HFFc6 (cell line): ENCODE results near the gene STK11. TPM values are rescaled to one million over a fixed set of nuclear protein-coding genes. Genes with fewer than 3 reads are reported as not detected.

Source experiments
- DNase-seq: peaks from one replicate; pipeline ENCODE4 v3.0.0-alpha.2; 2018
- H3K27ac Mint-ChIP-seq: 2 replicates; pipeline ENCODE4 v1.8.0; 2020; ENCODE audit warnings: mild to moderate bottlenecking, mixed read lengths
- H3K27me3 Mint-ChIP-seq: 2 replicates; pipeline ENCODE4 v1.8.0; 2021; ENCODE audit warnings: mild to moderate bottlenecking, moderate library complexity, mixed read lengths; ENCODE audit not compliant: insufficient read depth
- H3K36me3 Mint-ChIP-seq: 2 replicates; pipeline ENCODE4 v1.8.0; 2021; ENCODE audit warnings: low read depth, mixed read lengths
- H3K4me1 Mint-ChIP-seq: 2 replicates; pipeline ENCODE4 v1.8.0; 2020; ENCODE audit warnings: low read depth, mixed read lengths
- H3K4me3 Mint-ChIP-seq: 2 replicates; pipeline ENCODE4 v1.8.0; 2020; ENCODE audit warnings: mild to moderate bottlenecking, moderate library complexity, mixed read lengths
- H3K9me3 Mint-ChIP-seq: 2 replicates; pipeline ENCODE4 v1.8.0; 2020; ENCODE audit warnings: mild to moderate bottlenecking, mixed read lengths
- total RNA-seq, 6 experiments: library from RNA; stranded (reverse); fragmentation: NEBNext Ultra II Directional; extraction: Animal tissue kit (Norgen Biotek cat#: 25700); gene quantifications; 2 replicates in 1 of 6; 3 replicates in 5 of 6; pipeline ENCODE4 v1.2.3, GENCODE V29; 2021
- TF ChIP-seq, protein P1 (sequence below): fragments of 200-600 bp; sonication (generic); IDR thresholded peaks from 2 replicates; pipeline ENCODE4 v1.5.0; 2021; ENCODE audit warnings: antibody characterized with exemption, mild to moderate bottlenecking

Gene STK11
- total RNA-seq, 6 experiments from 2014 or later = 52.9 to 59.1 (median 56.7) TPM

DNA sequence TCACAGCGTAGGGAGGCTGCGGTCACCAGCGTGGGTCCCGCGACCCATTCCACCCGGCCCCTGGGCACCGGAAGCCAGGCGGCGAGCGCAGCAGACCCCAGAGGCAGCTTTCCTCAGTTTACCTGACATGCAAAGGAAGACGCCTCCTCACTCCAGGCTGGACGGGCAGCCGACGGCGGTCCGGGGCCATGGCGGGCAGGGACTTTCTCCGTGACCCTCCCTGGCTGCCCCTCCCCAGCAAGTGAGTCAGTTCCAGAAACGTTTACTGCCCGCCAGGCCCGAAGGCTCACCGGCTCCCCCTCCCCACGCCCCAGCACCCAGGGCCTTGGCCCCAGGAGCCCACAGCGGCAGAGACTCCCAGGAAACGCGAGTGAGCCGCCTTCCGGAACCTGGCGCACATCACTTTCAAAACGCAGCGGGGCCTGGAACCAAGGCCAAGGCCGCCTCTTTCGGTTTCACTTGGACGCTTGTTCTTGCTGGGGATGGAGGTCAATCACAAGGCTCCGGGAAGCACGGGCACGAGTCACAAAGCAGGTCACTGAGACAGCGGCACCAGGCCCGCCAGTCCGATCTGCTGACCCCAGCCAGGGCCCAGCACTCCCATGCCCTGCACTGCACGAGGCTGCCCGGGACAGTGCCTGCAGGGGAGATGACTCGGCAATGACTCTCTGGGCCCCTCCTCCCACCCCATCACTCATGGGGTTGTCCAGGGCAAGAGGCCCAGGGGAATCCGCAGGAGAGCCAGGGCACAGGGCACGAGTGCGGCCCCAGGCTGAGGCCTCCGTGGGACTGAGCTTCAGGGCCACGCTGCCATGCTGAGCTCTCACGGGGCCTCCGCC is 36.8 kb upstream of the STK11 start:
- Mint-ChIP-seq H3K4me3 (peak overlapping the region; percentile 85), H3K4me1 (peaks cover 38% of the 10 kb centered on the region)

GRCh38 chr19:1169411-1169791 is 36.2 kb upstream of the STK11 start:
- Mint-ChIP-seq H3K27me3 (peaks cover 2% of the 10 kb centered on the region), H3K36me3 (peaks cover 20% of the 10 kb centered on the region), H3K9me3 (no peaks in the 10 kb centered on the region), H3K27ac (peak overlapping the region; percentile 96), H3K4me1 (peaks cover 38% of the 10 kb centered on the region), H3K4me3 (peak overlapping the region; percentile 85)
- no peak for DNase-seq
- TF ChIP-seq, protein P1, sequence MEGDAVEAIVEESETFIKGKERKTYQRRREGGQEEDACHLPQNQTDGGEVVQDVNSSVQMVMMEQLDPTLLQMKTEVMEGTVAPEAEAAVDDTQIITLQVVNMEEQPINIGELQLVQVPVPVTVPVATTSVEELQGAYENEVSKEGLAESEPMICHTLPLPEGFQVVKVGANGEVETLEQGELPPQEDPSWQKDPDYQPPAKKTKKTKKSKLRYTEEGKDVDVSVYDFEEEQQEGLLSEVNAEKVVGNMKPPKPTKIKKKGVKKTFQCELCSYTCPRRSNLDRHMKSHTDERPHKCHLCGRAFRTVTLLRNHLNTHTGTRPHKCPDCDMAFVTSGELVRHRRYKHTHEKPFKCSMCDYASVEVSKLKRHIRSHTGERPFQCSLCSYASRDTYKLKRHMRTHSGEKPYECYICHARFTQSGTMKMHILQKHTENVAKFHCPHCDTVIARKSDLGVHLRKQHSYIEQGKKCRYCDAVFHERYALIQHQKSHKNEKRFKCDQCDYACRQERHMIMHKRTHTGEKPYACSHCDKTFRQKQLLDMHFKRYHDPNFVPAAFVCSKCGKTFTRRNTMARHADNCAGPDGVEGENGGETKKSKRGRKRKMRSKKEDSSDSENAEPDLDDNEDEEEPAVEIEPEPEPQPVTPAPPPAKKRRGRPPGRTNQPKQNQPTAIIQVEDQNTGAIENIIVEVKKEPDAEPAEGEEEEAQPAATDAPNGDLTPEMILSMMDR = no peak

More for the DNA sequence above, 36.8 kb upstream of the STK11 start:
- TF ChIP-seq, protein P1 = no peak
- Mint-ChIP-seq H3K27me3 (peaks cover 2% of the 10 kb centered on the region), H3K9me3 (no peaks in the 10 kb centered on the region), H3K36me3 (peaks cover 20% of the 10 kb centered on the region), H3K27ac (peak overlapping the region; percentile 96)
- peak; percentile 85 for DNase-seq

DNA sequence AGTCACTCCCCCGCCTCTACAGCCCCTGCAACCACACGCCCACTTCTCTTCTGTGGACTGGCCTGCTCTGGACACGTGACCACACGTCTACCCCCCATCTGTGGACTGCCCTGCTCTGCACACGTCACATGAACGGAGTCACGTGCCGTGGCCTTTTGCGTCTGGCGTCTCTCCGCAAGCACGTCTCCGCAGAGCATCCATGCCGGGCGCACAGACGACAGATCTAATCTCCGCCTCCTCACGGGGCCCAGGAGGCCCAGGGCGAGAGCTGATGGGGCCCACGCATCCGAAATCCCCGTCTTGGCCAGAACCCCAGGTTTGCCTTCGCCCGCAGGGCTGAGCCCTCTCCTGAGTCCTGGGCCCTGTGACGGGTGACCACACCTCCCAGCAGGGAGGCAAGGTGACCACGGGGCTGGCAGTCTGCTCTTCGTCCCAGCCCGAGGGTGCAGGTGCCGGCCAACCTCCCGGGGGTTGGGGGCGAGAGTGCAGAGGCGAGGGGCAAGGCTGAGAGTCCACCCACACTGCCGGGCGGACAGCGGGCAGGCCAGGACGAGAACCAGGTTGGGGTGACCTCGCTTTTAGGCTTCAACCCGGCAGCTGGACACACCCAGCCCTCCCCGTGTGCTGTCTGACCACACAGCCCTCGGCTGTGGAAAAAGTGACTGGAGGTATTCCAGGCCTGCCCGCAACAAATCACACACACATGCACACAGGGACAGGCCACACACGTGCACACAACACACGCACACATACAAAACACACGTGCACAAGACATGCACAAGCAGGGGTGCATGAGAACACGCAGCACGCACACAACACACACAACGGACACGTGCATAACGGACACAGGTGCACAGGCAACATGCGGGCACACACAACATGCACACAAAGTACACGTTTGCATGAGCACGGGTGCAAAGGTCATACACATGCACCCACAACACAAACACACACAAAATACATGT is 35.4 kb upstream of the STK11 start:
- H3K36me3 Mint-ChIP-seq = peaks cover 20% of the 10 kb centered on the region
- peak overlapping the region; percentile 78 for H3K4me3 Mint-ChIP-seq

DNA sequence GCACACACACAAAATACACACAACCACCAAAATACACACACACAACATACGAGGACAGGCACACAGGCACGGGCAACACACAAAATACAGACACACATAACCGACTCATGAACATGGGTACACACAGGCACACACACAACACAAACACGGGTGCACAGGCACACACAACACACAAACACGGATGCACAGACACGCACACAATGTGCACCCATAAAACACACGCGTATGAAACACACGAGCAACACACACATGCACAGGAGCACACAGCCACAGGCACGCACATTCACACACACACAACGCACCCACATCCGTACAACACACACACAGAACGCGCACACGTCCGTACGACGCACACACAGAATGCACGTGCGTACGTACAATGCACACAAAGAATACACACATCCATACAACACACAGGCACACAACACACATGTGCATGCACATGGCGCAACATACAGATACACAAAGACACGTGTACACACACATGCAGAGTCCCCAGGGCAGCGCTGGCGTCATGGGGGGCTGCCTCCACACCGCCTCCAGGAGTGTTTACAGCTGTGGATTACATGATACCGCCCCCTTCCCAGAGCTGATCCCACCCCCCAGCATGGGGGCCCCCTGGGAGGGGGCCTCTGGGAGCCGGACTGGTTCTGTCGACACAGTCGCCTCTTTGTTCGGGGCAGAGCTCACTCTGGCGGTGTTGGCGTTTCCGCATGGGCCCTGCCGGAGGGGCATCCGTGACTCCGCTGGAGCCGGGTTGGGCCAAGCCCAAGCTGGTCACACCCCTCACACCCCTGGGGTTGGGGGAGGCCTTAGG is 34.4 kb upstream of the STK11 start:
- peaks cover 6% of the 10 kb centered on the region for H3K27me3 Mint-ChIP-seq
- peaks cover 20% of the 10 kb centered on the region for H3K36me3 Mint-ChIP-seq
- peak overlapping the region; percentile 96 for H3K27ac Mint-ChIP-seq
- no peak for DNase-seq
- H3K4me3 Mint-ChIP-seq = peak overlapping the region; percentile 90
- no peaks in the 10 kb centered on the region for H3K9me3 Mint-ChIP-seq
- H3K4me1 Mint-ChIP-seq = peaks cover 47% of the 10 kb centered on the region
- TF ChIP-seq, protein P1 = no peak

More for the DNA sequence above, 35.4 kb upstream of the STK11 start:
- peaks cover 2% of the 10 kb centered on the region for H3K27me3 Mint-ChIP-seq
- peak overlapping the region; percentile 96 for H3K27ac Mint-ChIP-seq
- DNase-seq = peak; percentile 39
- TF ChIP-seq, protein P1 = no peak
- no peaks in the 10 kb centered on the region for H3K9me3 Mint-ChIP-seq
- H3K4me1 Mint-ChIP-seq = peaks cover 42% of the 10 kb centered on the region
